IMR-90 (cell line): ENCODE data around the gene KCNK4. TPM values are rescaled to one million over a fixed set of nuclear protein-coding genes. Genes with fewer than 3 reads are reported as not detected.

Source experiments
- ATAC-seq: fragments of 200-7000 bp; cut with Tn5 transposase; 2 replicates; pipeline ENCODE4 v1.9.1; 2020; ENCODE audit warnings: low read depth, mild to moderate bottlenecking, moderate library complexity
- BruUV-seq: library from RNA; stranded (reverse); fragments of 400-500 nt; replicated peaks from 2 replicates; lab custom pipeline; 2021; lab: Mats Ljungman, UMichigan
- CTCF ChIA-PET: fragments of 300-600 bp; formaldehyde crosslinking; extraction: SDS; loops from one replicate; lab custom pipeline; 2021; ENCODE audit warnings: antibody characterized with exemption; lab: Yijun Ruan, JAX
- POLR2A ChIA-PET: fragments of 300-600 bp; sonication (Branson Sonifier 250); formaldehyde crosslinking; loops from one replicate; lab custom pipeline; 2022; ENCODE audit warnings: antibody characterized with exemption; ENCODE audit not compliant: unreplicated experiment; lab: Charles Lee
- DNase-seq: peaks from one replicate; pipeline ENCODE4 v3.0.0; 2013
- H2AFZ ChIP-seq: replicated peaks from 2 replicates; pipeline ENCODE3; 2013; ENCODE audit warnings: low read length, mild to moderate bottlenecking; ENCODE audit not compliant: poor library complexity
- H2AK5ac ChIP-seq: 2 replicates; pipeline ENCODE4 v1.6.1; 2013; ENCODE audit warnings: low read depth, low read length, inconsistent platforms
- H2AK9ac ChIP-seq: replicated peaks from 2 replicates; pipeline ENCODE3; 2013; ENCODE audit warnings: mild to moderate bottlenecking, low read depth, low read length, moderate library complexity; ENCODE audit not compliant: poor library complexity
- H2BK120ac ChIP-seq: 2 replicates; pipeline ENCODE4 v1.6.1; 2013; ENCODE audit warnings: low read depth, low read length, inconsistent platforms
- H2BK15ac ChIP-seq: 3 replicates; pipeline ENCODE4 v1.6.1; 2013; ENCODE audit warnings: low read depth, low read length, inconsistent platforms
- H2BK20ac ChIP-seq: 2 replicates; pipeline ENCODE4 v1.6.1; 2013; ENCODE audit warnings: low read depth, mild to moderate bottlenecking, inconsistent platforms, low read length, moderate library complexity
- H2BK5ac ChIP-seq: 2 replicates; pipeline ENCODE4 v1.6.1; 2013; ENCODE audit warnings: mild to moderate bottlenecking, low read depth, low read length, inconsistent platforms; ENCODE audit not compliant: poor library complexity, severe bottlenecking
- H3K14ac ChIP-seq: replicated peaks from 2 replicates; pipeline ENCODE4 v1.6.1; 2013; ENCODE audit warnings: low read depth, low read length, inconsistent platforms
- H3K18ac ChIP-seq: 2 replicates; pipeline ENCODE4 v1.6.1; 2013; ENCODE audit warnings: low read depth, low read length, control low read depth
- H3K23ac ChIP-seq: 2 replicates; pipeline ENCODE4 v1.6.1; 2013; ENCODE audit warnings: low read depth, low read length, inconsistent platforms
- H3K27ac ChIP-seq: 2 replicates; pipeline ENCODE4 v1.5.1; 2013; ENCODE audit warnings: mild to moderate bottlenecking, control low read depth, low read length; ENCODE audit not compliant: insufficient read depth
- H3K27me3 ChIP-seq: 2 replicates; pipeline ENCODE4 v1.6.1; 2013; ENCODE audit warnings: low read length; ENCODE audit not compliant: control insufficient read depth, insufficient read depth
- H3K36me3 ChIP-seq: 2 replicates; pipeline ENCODE4 v1.6.1; 2013; ENCODE audit warnings: low read length, mixed read lengths; ENCODE audit not compliant: control insufficient read depth, insufficient read depth
- H3K4ac ChIP-seq: 2 replicates; pipeline ENCODE4 v1.6.1; 2013; ENCODE audit warnings: low read depth, low read length, inconsistent platforms
- H3K4me1 ChIP-seq: 2 replicates; pipeline ENCODE4 v1.6.1; 2013; ENCODE audit warnings: low read length, mixed read lengths; ENCODE audit not compliant: control insufficient read depth, insufficient read depth
- H3K4me2 ChIP-seq: 2 replicates; pipeline ENCODE4 v1.6.1; 2013; ENCODE audit warnings: low read depth, mild to moderate bottlenecking, control low read depth, low read length, moderate library complexity
- H3K4me3 ChIP-seq: 2 replicates; pipeline ENCODE4 v1.5.1; 2013; ENCODE audit warnings: low read depth, mild to moderate bottlenecking, control low read depth, low read length, moderate library complexity; ENCODE audit not compliant: insufficient read depth
- H3K56ac ChIP-seq: 2 replicates; pipeline ENCODE4 v1.6.1; 2013; ENCODE audit warnings: low read length, inconsistent platforms; ENCODE audit not compliant: insufficient read depth; ENCODE audit errors: extremely low read depth
- H3K79me1 ChIP-seq, 2 experiments: 2 replicates each; pipeline ENCODE4 v1.6.1; 2013; ENCODE audit warnings: low read length in 2 of 2, inconsistent platforms in 1 of 2, low read depth in 1 of 2
- H3K9ac ChIP-seq: 2 replicates; pipeline ENCODE4 v1.6.1; 2013; ENCODE audit warnings: low read depth, low read length, control low read depth
- H3K9me1 ChIP-seq: 2 replicates; pipeline ENCODE4 v1.6.1; 2013; ENCODE audit warnings: low read length, inconsistent platforms; ENCODE audit not compliant: insufficient read depth
- H3K9me3 ChIP-seq: 2 replicates; pipeline ENCODE4 v1.6.1; 2013; ENCODE audit warnings: low read length; ENCODE audit not compliant: control insufficient read depth, insufficient read depth
- H4K20me1 ChIP-seq: 2 replicates; pipeline ENCODE4 v1.6.1; 2013; ENCODE audit warnings: low read length, inconsistent platforms; ENCODE audit not compliant: insufficient read depth
- H4K5ac ChIP-seq: 2 replicates; pipeline ENCODE4 v1.6.1; 2013; ENCODE audit warnings: mild to moderate bottlenecking, low read depth, low read length, control low read depth
- H4K8ac ChIP-seq, 2 experiments: 2 replicates each; pipeline ENCODE4 v1.6.1; 2013; ENCODE audit warnings: low read depth in 2 of 2, low read length in 2 of 2, control low read depth in 1 of 2, inconsistent platforms in 1 of 2
- H4K91ac ChIP-seq: 2 replicates; pipeline ENCODE4 v1.6.1; 2013; ENCODE audit warnings: low read depth, low read length, inconsistent platforms; ENCODE audit not compliant: insufficient read depth
- FOS ChIP-seq: fragments of 150-350 bp; IDR thresholded peaks from 2 replicates; pipeline ENCODE4 v1.6.1; 2016; ENCODE audit warnings: low read depth, low read length
- MXI1 ChIP-seq: IDR thresholded peaks from 2 replicates; pipeline ENCODE4 v1.6.1; 2012; ENCODE audit warnings: low read depth, mild to moderate bottlenecking, low read length, moderate library complexity, borderline replicate concordance
- WGBS, 2 experiments: methylation state at CpG; one replicate each; pipeline versions ENCODE4 v1.1.5 to v1.1.7; 2013; ENCODE audit warnings: missing lambda C conversion rate in 2 of 2; ENCODE audit not compliant: insufficient read length in 1 of 2; ENCODE audit errors: extremely low coverage in 2 of 2; 5-methylcytosine and 5-hydroxymethylcytosine counted together
- dilution Hi-C: fragments of 300-500 bp; cut with HindIII; formaldehyde crosslinking; loops from one replicate; pipeline ENCODE4 v1.14.3; 2018; ENCODE audit warnings: low sequenced_read_pairs; ENCODE audit not compliant: unreplicated experiment
- in situ Hi-C: fragments of 300-500 bp; cut with MboI; formaldehyde crosslinking; loops from 3 replicates; pipeline ENCODE4 v1.14.3; 2019; ENCODE audit warnings: low sequenced_read_pairs, inconsistent platforms, mixed read lengths
- intact Hi-C: fragments of 100-400 bp; cut with micrococcal nuclease; formaldehyde crosslinking; loops from 2 replicates; pipeline ENCODE4 v1.10.0; 2022
- polyA plus RNA-seq, 3 experiments: library from polyadenylated mRNA; depleted of rRNA; stranded (reverse); fragments of >200 nt; gene quantifications; 2 replicates each; pipeline ENCODE4 v1.2.3, GENCODE V29; 2012; ENCODE audit warnings: low replicate concordance in 1 of 3
- total RNA-seq: library from RNA; depleted of rRNA; stranded (reverse); fragments of >200 nt; gene quantifications from 2 replicates; pipeline ENCODE4 v1.2.3, GENCODE V29; 2012

KCNK4 gene
- total and polyA plus RNA-seq, 2 of the 4 experiments (the other 2 are of a cell fraction), result not detected

GRCh38 chr11:64254326-64254725 is 36.8 kb upstream of the KCNK4 start:
- no TSS peak for BruUV-seq
- no peak overlapping the region for H3K4ac ChIP-seq
- H3K4me3 ChIP-seq, result no peak overlapping the region
- peaks cover 10% of the 10 kb centered on the region for H3K4me1 ChIP-seq
- no peak overlapping the region for H2BK5ac ChIP-seq
- no peak overlapping the region for H3K18ac ChIP-seq
- in situ Hi-C loops (no loop called here), dilution Hi-C loops (no loop called here), intact Hi-C loops (no loop called here)
- no peak for DNase-seq
- WGBS, 2 experiments, result no CpG with 5 or more reads among the region's 7 CpGs
- no peak overlapping the region for H4K8ac ChIP-seq
- peaks cover 33% of the 10 kb centered on the region for H3K36me3 ChIP-seq
- no peak overlapping the region for H4K5ac ChIP-seq
- ChIA-PET CTCF (interaction anchor here (0.6 kb wide), 1 partner anchor 555 kb away, joined by 3 read pairs; no protein-coding TSS in a partner anchor), POLR2A (no interaction called here)
- TF ChIP-seq MXI1 (no peak), FOS (no peak)
- H3K27ac ChIP-seq, result no peak overlapping the region
- no peak overlapping the region for H2BK15ac ChIP-seq
- peaks cover 10 to 65% of the 10 kb centered on the region in 2 experiments for H3K79me1 ChIP-seq
- no peak overlapping the region for H2AK5ac ChIP-seq
- H3K4me2 ChIP-seq, result no peak overlapping the region
- H2BK20ac ChIP-seq, result no peak overlapping the region
- no peak overlapping the region for H3K56ac ChIP-seq
- no peak overlapping the region for H3K9ac ChIP-seq
- no peaks in the 10 kb centered on the region for H3K9me1 ChIP-seq
- no peak overlapping the region for H2BK120ac ChIP-seq
- H2AFZ ChIP-seq, result no peak overlapping the region
- no peak overlapping the region for H4K91ac ChIP-seq
- no peak overlapping the region for H2AK9ac ChIP-seq
- ATAC-seq, result no peak
- peaks cover 5% of the 10 kb centered on the region; the same call in 1 of the 2 replicates for H4K20me1 ChIP-seq
- no peaks in the 10 kb centered on the region for H3K9me3 ChIP-seq
- H3K27me3 ChIP-seq, result no peaks in the 10 kb centered on the region
- H3K14ac ChIP-seq, result no peak overlapping the region
- no peak overlapping the region for H3K23ac ChIP-seq
